Calu3 (cell line): ENCODE data around the gene TRAIP. TPM values are rescaled to one million over a fixed set of nuclear protein-coding genes. Genes with fewer than 3 reads are reported as not detected.

Source experiments
- BruUV-seq: library from RNA; stranded (reverse); fragments of 400-500 nt; replicated peaks from 2 replicates; lab custom pipeline; 2021; lab: Mats Ljungman, UMichigan
- CTCF ChIA-PET: fragments of 300-600 bp; sonication (Branson Sonifier 250); formaldehyde crosslinking; loops from one replicate; lab custom pipeline; 2022; ENCODE audit warnings: antibody characterized with exemption; lab: Charles Lee
- DNase-seq: peaks from one replicate; pipeline ENCODE4 v3.0.0; 2022
- H3K27ac Mint-ChIP-seq: one replicate; pipeline ENCODE4 v1.8.0; 2022; ENCODE audit warnings: mixed read lengths; ENCODE audit not compliant: unreplicated experiment
- H3K27me3 Mint-ChIP-seq: one replicate; pipeline ENCODE4 v1.8.0; 2022; ENCODE audit warnings: mixed read lengths; ENCODE audit not compliant: unreplicated experiment
- H3K36me3 Mint-ChIP-seq: one replicate; pipeline ENCODE4 v1.8.0; 2022; ENCODE audit warnings: mild to moderate bottlenecking, moderate library complexity, mixed read lengths; ENCODE audit not compliant: insufficient read depth, unreplicated experiment
- H3K4me1 Mint-ChIP-seq: one replicate; pipeline ENCODE4 v1.8.0; 2022; ENCODE audit warnings: mild to moderate bottlenecking, low read depth, mixed read lengths; ENCODE audit not compliant: unreplicated experiment
- H3K4me3 Mint-ChIP-seq: one replicate; pipeline ENCODE4 v1.8.0; 2022; ENCODE audit warnings: mild to moderate bottlenecking, low read depth, moderate library complexity, mixed read lengths; ENCODE audit not compliant: unreplicated experiment
- H3K9me3 Mint-ChIP-seq: one replicate; pipeline ENCODE4 v1.8.0; 2022; ENCODE audit warnings: low read depth, mixed read lengths; ENCODE audit not compliant: unreplicated experiment
- CTCF ChIP-seq: fragments of 200-600 bp; IDR thresholded peaks from one replicate; pipeline ENCODE4 v1.8.0; 2022; ENCODE audit warnings: antibody characterized with exemption; ENCODE audit not compliant: unreplicated experiment
- intact Hi-C: fragments of 100-400 bp; cut with micrococcal nuclease; formaldehyde crosslinking; loops from one replicate; pipeline ENCODE4 v1.10.0; 2022; ENCODE audit not compliant: unreplicated experiment
- total RNA-seq: library from RNA; stranded (reverse); gene quantifications from 2 replicates; pipeline ENCODE4 v1.2.3, GENCODE V29; 2022

TRAIP gene
- total RNA-seq, 1 experiment from 2014 or later: 29.7 TPM

DNA sequence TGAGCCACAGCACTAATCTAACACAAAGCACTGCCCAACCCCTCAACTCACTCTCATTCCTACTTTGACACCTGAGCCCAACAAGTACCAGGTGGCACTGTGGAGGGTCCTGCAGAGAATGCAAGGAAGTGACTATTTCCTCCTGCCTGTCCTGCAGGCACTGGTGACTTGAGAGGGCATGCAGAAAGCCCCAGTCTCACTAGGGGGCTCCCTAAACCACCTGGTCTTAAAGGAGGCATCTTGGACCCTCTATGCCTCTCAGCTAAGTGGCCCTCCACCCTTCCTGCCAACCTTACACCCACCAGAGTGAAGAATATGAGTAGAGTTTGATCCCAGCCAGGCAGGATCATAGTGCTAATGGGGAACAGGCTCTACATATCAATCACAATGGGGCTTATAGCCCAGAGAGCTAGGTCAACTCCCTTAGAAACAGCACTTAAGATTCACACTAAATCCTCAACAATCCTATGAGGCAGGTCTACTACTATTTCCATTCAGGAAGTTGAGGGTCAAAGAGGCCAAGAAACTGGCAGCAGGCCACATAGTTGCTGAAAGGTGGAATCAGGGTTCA is 15.2 kb downstream of the TRAIP start:
- DNase-seq: peak; percentile 34
- Mint-ChIP-seq H3K36me3 (peaks cover 7% of the 10 kb centered on the region), H3K9me3 (no peaks in the 10 kb centered on the region), H3K27me3 (no peaks in the 10 kb centered on the region), H3K27ac (no peak overlapping the region), H3K4me1 (peaks cover 9% of the 10 kb centered on the region), H3K4me3 (no peak overlapping the region)
- intact Hi-C loops: no loop called here
- no peak for TF ChIP-seq CTCF
- CTCF ChIA-PET: interaction anchor here (0.6 kb wide), 1 partner anchor 65 kb away, joined by 3 read pairs; no protein-coding TSS in a partner anchor
- BruUV-seq: no TSS peak

DNA sequence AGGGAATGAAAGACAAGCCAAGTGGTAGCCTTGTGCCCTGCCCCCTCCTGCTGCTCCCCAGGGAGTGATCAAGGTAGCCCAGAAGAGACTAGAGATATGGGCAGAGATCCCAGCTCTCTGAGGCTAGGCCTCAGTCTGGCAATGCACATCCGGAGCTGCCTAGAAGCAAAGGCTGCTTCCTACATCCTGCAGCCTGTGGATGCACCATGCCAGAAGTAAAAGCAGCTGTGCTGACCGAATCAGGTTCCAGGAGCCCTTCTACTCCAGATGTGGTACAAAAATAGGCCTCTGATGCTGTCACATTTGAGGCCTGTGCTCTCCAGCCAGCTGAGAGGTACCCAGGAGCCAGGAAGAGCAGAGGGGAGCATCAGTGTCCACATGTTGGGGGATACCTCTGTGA is 16.0 kb downstream of the TRAIP start:
- CTCF ChIA-PET: no interaction called here
- intact Hi-C loops: no loop called here

GRCh38 chr3:49839193-49839809 is 17.1 kb downstream of the TRAIP start:
- peak; percentile 73 for DNase-seq
- Mint-ChIP-seq H3K27ac (no peak overlapping the region), H3K4me1 (peaks cover 9% of the 10 kb centered on the region), H3K36me3 (peaks cover 7% of the 10 kb centered on the region), H3K4me3 (no peak overlapping the region), H3K9me3 (no peaks in the 10 kb centered on the region), H3K27me3 (no peaks in the 10 kb centered on the region)
- intact Hi-C loops: loop anchor here (2.0 to 5.0 kb wide), 2 partner anchors 37 to 136 kb away; partner anchors contain the start of gene INKA1
- BruUV-seq: no TSS peak
- CTCF ChIA-PET: interaction anchor here (0.5 to 2.7 kb wide), 9 partner anchors 22 to 424 kb away, joined by 3 to 17 read pairs (median 3); partner anchors contain the start of genes INKA1, IP6K1 and MON1A
- TF ChIP-seq CTCF: peak; percentile 54

More for the DNA sequence above, 16.0 kb downstream of the TRAIP start:
- no peaks in the 10 kb centered on the region for H3K27me3 Mint-ChIP-seq
- DNase-seq: no peak
- H3K9me3 Mint-ChIP-seq: no peaks in the 10 kb centered on the region
- no peak overlapping the region for H3K4me3 Mint-ChIP-seq
- peaks cover 7% of the 10 kb centered on the region for H3K36me3 Mint-ChIP-seq
- peaks cover 9% of the 10 kb centered on the region for H3K4me1 Mint-ChIP-seq
- H3K27ac Mint-ChIP-seq: no peak overlapping the region
- TF ChIP-seq CTCF: no peak
- no TSS peak for BruUV-seq

- Mint-ChIP-seq H3K27ac (no peak overlapping the region), H3K36me3 (no peaks in the 10 kb centered on the region), H3K4me3 (no peak overlapping the region), H3K27me3 (no peaks in the 10 kb centered on the region), H3K9me3 (no peaks in the 10 kb centered on the region), H3K4me1 (no peaks in the 10 kb centered on the region)
- no TSS peak for BruUV-seq
- CTCF ChIA-PET: interaction anchor here (1.2 kb wide), 1 partner anchor 18 kb away, joined by 3 read pairs; the partner anchor contains the start of gene UBA7
- no peak for TF ChIP-seq CTCF
- intact Hi-C loops: no loop called here
- no peak for DNase-seq
These were observed 25.0 kb downstream of the TRAIP start for GRCh38 chr3:49831341-49831740.
